Panc1 (cell line): ENCODE results near the gene TAAR8.

ENCODE experiments used
- POLR2AphosphoS5 ChIP-seq: IDR thresholded peaks from 2 replicates; pipeline ENCODE4 v1.6.1; 2012; ENCODE audit warnings: mild to moderate bottlenecking, low read depth, low read length, moderate library complexity
- SIN3A ChIP-seq: IDR thresholded peaks from 2 replicates; pipeline ENCODE4 v1.6.1; 2012; ENCODE audit warnings: low read depth, mild to moderate bottlenecking, low read length, moderate library complexity, borderline replicate concordance; ENCODE audit not compliant: insufficient read depth
- TCF7L2 ChIP-seq: IDR thresholded peaks from 2 replicates; pipeline ENCODE4 v1.6.1; 2011; ENCODE audit warnings: mild to moderate bottlenecking, low read depth, low read length, inconsistent platforms
- TF ChIP-seq, protein P1 (sequence below): fragments of 450-650 bp; IDR thresholded peaks from 2 replicates; pipeline ENCODE4 v1.5.1; 2017; ENCODE audit warnings: mild to moderate bottlenecking

DNA sequence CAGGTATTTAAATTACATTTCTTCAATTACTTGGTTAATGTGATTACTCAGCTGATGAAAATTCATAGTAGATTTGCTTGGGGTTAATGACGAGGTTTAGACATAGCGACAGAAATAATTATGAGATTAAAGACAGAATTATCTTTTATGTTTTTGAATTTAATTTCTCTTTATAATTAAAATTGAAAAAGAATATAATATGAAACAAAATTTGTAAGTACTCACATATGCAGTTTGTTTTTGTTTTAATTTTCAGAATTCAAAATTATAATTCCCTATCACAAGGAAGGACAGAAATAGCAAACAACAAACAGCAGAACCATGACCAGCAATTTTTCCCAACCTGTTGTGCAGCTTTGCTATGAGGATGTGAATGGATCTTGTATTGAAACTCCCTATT lies at the start of gene TAAR8:
- TF ChIP-seq POLR2AphosphoS5: no peak
- TF ChIP-seq, protein P1, sequence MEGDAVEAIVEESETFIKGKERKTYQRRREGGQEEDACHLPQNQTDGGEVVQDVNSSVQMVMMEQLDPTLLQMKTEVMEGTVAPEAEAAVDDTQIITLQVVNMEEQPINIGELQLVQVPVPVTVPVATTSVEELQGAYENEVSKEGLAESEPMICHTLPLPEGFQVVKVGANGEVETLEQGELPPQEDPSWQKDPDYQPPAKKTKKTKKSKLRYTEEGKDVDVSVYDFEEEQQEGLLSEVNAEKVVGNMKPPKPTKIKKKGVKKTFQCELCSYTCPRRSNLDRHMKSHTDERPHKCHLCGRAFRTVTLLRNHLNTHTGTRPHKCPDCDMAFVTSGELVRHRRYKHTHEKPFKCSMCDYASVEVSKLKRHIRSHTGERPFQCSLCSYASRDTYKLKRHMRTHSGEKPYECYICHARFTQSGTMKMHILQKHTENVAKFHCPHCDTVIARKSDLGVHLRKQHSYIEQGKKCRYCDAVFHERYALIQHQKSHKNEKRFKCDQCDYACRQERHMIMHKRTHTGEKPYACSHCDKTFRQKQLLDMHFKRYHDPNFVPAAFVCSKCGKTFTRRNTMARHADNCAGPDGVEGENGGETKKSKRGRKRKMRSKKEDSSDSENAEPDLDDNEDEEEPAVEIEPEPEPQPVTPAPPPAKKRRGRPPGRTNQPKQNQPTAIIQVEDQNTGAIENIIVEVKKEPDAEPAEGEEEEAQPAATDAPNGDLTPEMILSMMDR: no peak
- TF ChIP-seq TCF7L2: no peak
- TF ChIP-seq SIN3A: no peak
